Loucy (cell line): Measurements from ENCODE around the gene ENPP1.

ENCODE experiments used
- CTCF ChIP-seq: fragments of 200-600 bp; sonication (generic); conservative IDR thresholded peaks from 2 replicates; pipeline ENCODE4 v1.5.1; 2014; ENCODE audit warnings: mild to moderate bottlenecking, antibody characterized with exemption, low read length
- EZH2phosphoT487 ChIP-seq: fragments of 200-600 bp; IDR thresholded peaks from 2 replicates; pipeline ENCODE4 v1.6.1; 2018; ENCODE audit warnings: antibody characterized with exemption, mild to moderate bottlenecking, moderate library complexity, borderline replicate concordance

- TF ChIP-seq EZH2phosphoT487 (no peak), CTCF (no peak)
These were observed 51.1 kb downstream of the ENPP1 start for GRCh38 chr6:131858765-131859415.
